B cell (primary cell): ENCODE measurements around the gene WBP11. TPM values are rescaled to one million over a fixed set of nuclear protein-coding genes. Genes with fewer than 3 reads are reported as not detected.

Experiments used
- ATAC-seq: fragments of 200-7000 bp; cut with Tn5 transposase; one replicate; pipeline ENCODE4 v1.10.0; 2021; ENCODE audit warnings: low read depth, mild to moderate bottlenecking, moderate number of reproducible peaks, moderate library complexity
- CTCF ChIA-PET: fragments of 350-600 bp; sonication (Branson Sonifier 250); formaldehyde crosslinking; loops from one replicate; lab custom pipeline; 2021; ENCODE audit warnings: antibody characterized with exemption, inconsistent platforms; lab: Charles Lee
- POLR2A ChIA-PET: fragments of 350-600 bp; sonication (Branson Sonifier 250); formaldehyde crosslinking; loops from one replicate; lab custom pipeline; 2021; ENCODE audit warnings: antibody characterized with exemption; lab: Charles Lee
- DNase-seq: peaks from one replicate; pipeline ENCODE4 v3.0.0; 2013
- H2AFZ ChIP-seq: 2 replicates; pipeline ENCODE4 v1.6.1; 2012; ENCODE audit warnings: mild to moderate bottlenecking, low read depth, low read length; ENCODE audit not compliant: insufficient read depth, poor library complexity, severe bottlenecking
- H3K27ac ChIP-seq, 2 donors: 1 replicate in 1 of 2; 2 replicates in 1 of 2; pipeline ENCODE4 v1.5.1; 2012 to 2013; ENCODE audit warnings: low read length in 2 of 2, mild to moderate bottlenecking in 2 of 2, moderate library complexity in 1 of 2
- H3K27me3 ChIP-seq, 4 experiments: fragments of 200-600 bp in 1 of 4; sonication (generic) in 1 of 4; replicated peaks in 1 of 4; 1 replicate in 2 of 4; 2 replicates in 2 of 4; pipeline versions ENCODE4 v1.6.1 to v1.7.0; 2013 to 2016; ENCODE audit warnings: low read length in 3 of 4, mild to moderate bottlenecking in 2 of 4, mixed read lengths in 1 of 4, moderate library complexity in 1 of 4; ENCODE audit not compliant: insufficient read depth in 4 of 4, control insufficient read depth in 3 of 4; ENCODE audit errors: control extremely low read depth in 1 of 4
- H3K36me3 ChIP-seq, 2 experiments: replicated peaks in 1 of 2; 1 replicate in 1 of 2; 2 replicates in 1 of 2; pipeline versions ENCODE4 v1.6.1 to v1.7.1; 2013; ENCODE audit warnings: low read length in 1 of 2; ENCODE audit not compliant: insufficient read depth in 2 of 2, control insufficient read depth in 1 of 2; ENCODE audit errors: control extremely low read depth in 1 of 2, extremely low read depth in 1 of 2
- H3K4me1 ChIP-seq, 2 donors: fragments of 200-600 bp in 1 of 2; sonication (generic) in 1 of 2; 1 replicate in 1 of 2; 2 replicates in 1 of 2; pipeline versions ENCODE4 v1.5.1 to v1.6.1; 2013 to 2017; ENCODE audit warnings: low read length in 2 of 2; ENCODE audit not compliant: control insufficient read depth in 2 of 2, insufficient read depth in 2 of 2
- H3K4me2 ChIP-seq: replicated peaks from 2 replicates; pipeline ENCODE3; 2012; ENCODE audit warnings: mild to moderate bottlenecking, low read depth, low read length; ENCODE audit not compliant: poor library complexity, severe bottlenecking
- H3K4me3 ChIP-seq, 5 experiments: fragments of 200-600 bp in 1 of 5; sonication (generic) in 1 of 5; 1 replicate in 3 of 5; 2 replicates in 2 of 5; pipeline versions ENCODE4 v1.5.1 to v1.7.0; 2011 to 2016; ENCODE audit warnings: low read length in 4 of 5, mild to moderate bottlenecking in 4 of 5, low read depth in 2 of 5, control low read depth in 1 of 5, moderate library complexity in 1 of 5; ENCODE audit not compliant: insufficient read depth in 1 of 5; ENCODE audit errors: control extremely low read depth in 1 of 5, extremely low read depth in 1 of 5
- H3K79me2 ChIP-seq: fragments of 200-600 bp; sonication (generic); one replicate; pipeline ENCODE4 v1.6.0; 2016; ENCODE audit warnings: low read length; ENCODE audit not compliant: control insufficient read depth, insufficient read depth
- H3K9ac ChIP-seq: fragments of 200-600 bp; sonication (generic); 2 replicates; pipeline ENCODE4 v1.6.1; 2017; ENCODE audit warnings: mild to moderate bottlenecking, low read length, moderate library complexity
- H3K9me3 ChIP-seq, 3 donors: one replicate each; pipeline versions ENCODE4 v1.6.1 to v1.7.1; 2013; ENCODE audit warnings: low read length in 2 of 3; ENCODE audit not compliant: control insufficient read depth in 2 of 3, insufficient read depth in 1 of 3; ENCODE audit errors: control extremely low read depth in 1 of 3
- H4K20me1 ChIP-seq: 2 replicates; pipeline ENCODE4 v1.6.0; 2012; ENCODE audit warnings: mild to moderate bottlenecking, low read length; ENCODE audit not compliant: insufficient read depth, control insufficient read depth, poor library complexity, severe bottlenecking
- H3K27ac Mint-ChIP-seq: one replicate; pipeline ENCODE4 v1.8.0; 2021; ENCODE audit warnings: mixed read lengths
- H3K27me3 Mint-ChIP-seq: one replicate; pipeline ENCODE4 v1.8.0; 2021; ENCODE audit warnings: mixed read lengths
- H3K4me1 Mint-ChIP-seq: one replicate; pipeline ENCODE4 v1.8.0; 2021; ENCODE audit warnings: mixed read lengths
- H3K4me3 Mint-ChIP-seq: one replicate; pipeline ENCODE4 v1.8.0; 2021; ENCODE audit warnings: mixed read lengths
- H3K9me3 Mint-ChIP-seq: one replicate; pipeline ENCODE4 v1.8.0; 2022; ENCODE audit warnings: mixed read lengths; ENCODE audit not compliant: insufficient read depth
- CTCF ChIP-seq: fragments of 200-600 bp; IDR thresholded peaks from one replicate; pipeline ENCODE4 v1.8.0; 2022; ENCODE audit warnings: antibody characterized with exemption, mild to moderate bottlenecking
- EZH2 ChIP-seq: IDR thresholded peaks from 2 replicates; pipeline ENCODE4 v1.6.1; 2012; ENCODE audit warnings: borderline replicate concordance, low read depth, mild to moderate bottlenecking, moderate library complexity, low read length; ENCODE audit not compliant: insufficient read depth, poor library complexity, severe bottlenecking
- WGBS: methylation state at CpG from one replicate; pipeline ENCODE4 v1.1.5; 2013; ENCODE audit warnings: missing lambda C conversion rate; ENCODE audit not compliant: insufficient coverage; 5-methylcytosine and 5-hydroxymethylcytosine counted together
- intact Hi-C: fragments of 100-400 bp; cut with micrococcal nuclease; formaldehyde crosslinking; loops from one replicate; pipeline ENCODE4 v1.10.0; 2022
- polyA plus RNA-seq: library from polyadenylated mRNA; depleted of rRNA; stranded (reverse); fragments of >200 nt; gene quantifications from 2 replicates; pipeline ENCODE4 v1.2.3, GENCODE V29; 2012
- total RNA-seq, 2 donors: library from RNA; stranded (reverse); fragments of 120-200 nt in 1 of 2; gene quantifications; 1 replicate in 1 of 2; 2 replicates in 1 of 2; pipeline versions ENCODE4 v1.2.3 to v1.2.4, GENCODE V29; 2013 to 2022

WBP11 gene
- total and polyA plus RNA-seq, 2 donors (not counting 1 experiment from before 2014, with no cell fraction given): 13.6 to 84.7 TPM

GRCh38 chr12:14770496-14771461 is 32.5 kb downstream of the WBP11 start:
- Histone ChIP-seq H2AFZ (peak overlapping the region; percentile 74), H3K27me3 (no peaks in the 10 kb centered on the region), H3K4me3 (peak overlapping the region; percentile 78 to 98 (median 93)), H3K9ac (peak overlapping the region; percentile 96), H3K4me2 (peak overlapping the region; percentile 90), H3K36me3 (peaks cover 2 to 14% of the 10 kb centered on the region in 2 experiments), H3K79me2 (peaks cover 33% of the 10 kb centered on the region), H3K4me1 (peaks cover 33 to 50% of the 10 kb centered on the region in 2 donors), H4K20me1 (no peaks in the 10 kb centered on the region), H3K27ac (peak overlapping the region; percentile 94 to 96), H3K9me3 (peaks cover 0 to 18% (median 7%) of the 10 kb centered on the region in 3 donors)
- Mint-ChIP-seq H3K4me1 (peaks cover 62% of the 10 kb centered on the region), H3K9me3 (peaks cover 10% of the 10 kb centered on the region), H3K4me3 (peak overlapping the region; percentile 97), H3K27me3 (no peaks in the 10 kb centered on the region), H3K27ac (peak overlapping the region; percentile 97)
- DNase-seq: peak; percentile 96
- intact Hi-C loops: loop anchor here (1.0 to 5.0 kb wide), 7 partner anchors 33 to 802 kb away; partner anchors contain the start of genes ARHGDIB, C12orf60 and WBP11
- ChIA-PET CTCF (interaction anchor here (0.6 to 3.0 kb wide), 14 partner anchors 9 to 1111 kb away, joined by 3 to 19 read pairs (median 3); partner anchors contain the start of genes C12orf60 and WBP11), POLR2A (interaction anchor here (0.6 to 3.9 kb wide), 12 partner anchors 8 to 775 kb away, joined by 3 to 41 read pairs (median 4); partner anchors contain the start of genes ATF7IP, C12orf60 and WBP11)
- ATAC-seq: peak; percentile 23
- no peak for TF ChIP-seq EZH2
- TF ChIP-seq CTCF: no peak
- under 1% methylated on average over 55 of the region's 56 CpGs for WGBS
